NCI-H146 treated with DMSO at 0.1 percent for 48 hours (cell line): ENCODE measurements around the gene IRF9.

Experiments
- DNase-seq: peaks from one replicate; lab custom pipeline; 2025; ENCODE audit not compliant: unreplicated experiment; lab: John Stamatoyannopoulos, UW

The IRF9 gene

DNA sequence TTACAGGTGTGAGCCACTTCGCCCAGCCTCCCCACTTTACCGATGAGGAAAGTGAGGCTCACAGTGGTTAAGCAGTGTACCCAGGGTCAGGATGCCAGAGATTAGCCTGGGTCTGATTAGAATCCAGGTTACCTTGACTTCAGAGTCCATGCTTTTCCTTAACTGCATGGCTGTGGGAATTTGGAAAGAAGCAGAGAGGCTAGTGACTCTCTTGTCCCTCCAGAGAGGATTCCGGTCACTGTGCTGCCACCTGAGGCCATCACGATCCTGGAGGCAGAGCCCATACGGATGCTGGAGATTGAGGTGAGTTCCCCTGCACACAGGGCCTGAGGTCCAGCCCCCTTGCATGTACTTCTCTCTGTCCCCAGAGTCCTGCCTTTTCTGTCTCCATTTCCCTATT, 15.5 kb downstream of the IRF9 start:
- no peak for DNase-seq

DNA sequence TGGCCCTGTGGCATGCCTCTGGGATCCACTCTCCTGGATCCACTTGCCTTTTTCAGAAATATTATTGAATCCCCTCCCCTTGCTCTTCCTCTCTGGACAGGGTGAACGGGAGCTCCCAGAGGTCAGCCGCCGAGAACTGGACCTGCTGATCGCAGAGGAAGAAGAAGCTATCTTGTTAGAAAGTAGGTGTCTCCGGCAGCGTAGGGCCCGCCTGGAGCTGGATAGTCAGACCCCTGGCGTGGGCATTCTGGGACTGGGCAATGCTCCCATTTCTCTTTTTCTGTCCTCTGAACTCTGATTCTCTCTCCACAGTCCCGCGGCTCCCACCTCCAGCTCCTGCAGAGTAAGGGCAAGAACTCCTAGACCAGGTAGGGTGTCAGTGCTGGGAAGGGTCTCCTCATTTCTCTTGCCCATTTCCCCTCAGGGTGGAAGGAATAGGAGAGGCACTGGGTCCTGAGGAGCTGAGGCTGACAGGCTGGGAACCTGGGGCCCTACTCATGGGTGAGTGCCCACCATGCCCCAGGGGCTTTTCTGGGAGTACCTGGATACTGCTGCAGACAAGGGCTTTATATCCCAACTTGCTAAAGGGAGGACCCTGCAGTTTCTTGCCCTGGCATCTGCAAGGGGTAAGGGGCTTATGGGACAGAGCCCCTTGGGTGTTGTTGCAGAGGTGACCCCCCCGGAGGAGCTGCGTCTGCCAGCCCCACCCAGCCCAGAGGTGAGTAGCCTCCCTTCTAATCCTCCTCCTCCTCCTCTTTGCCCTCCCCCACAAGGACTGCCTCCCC, 16.2 kb downstream of the IRF9 start:
- no peak for DNase-seq

DNA sequence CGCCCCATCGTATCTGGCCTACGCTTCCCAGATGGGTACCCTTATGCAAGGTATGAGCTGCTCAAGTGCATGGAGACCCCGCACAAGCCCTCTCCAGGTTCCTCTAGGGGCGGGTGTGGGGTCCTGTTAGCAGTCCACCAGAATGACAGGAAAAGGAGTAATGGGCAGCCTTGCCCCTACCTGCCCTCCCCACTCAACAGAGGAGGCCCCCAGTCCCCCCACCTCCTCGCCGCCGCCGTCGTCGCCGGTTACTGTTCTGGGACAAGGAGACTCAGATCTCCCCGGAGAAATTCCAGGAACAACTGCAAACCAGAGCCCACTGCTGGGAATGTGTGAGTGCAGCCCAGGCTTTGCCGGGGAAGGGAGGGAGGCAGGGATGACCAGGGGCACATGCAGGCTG, 16.8 kb downstream of the IRF9 start:
- DNase-seq: no peak

DNA sequence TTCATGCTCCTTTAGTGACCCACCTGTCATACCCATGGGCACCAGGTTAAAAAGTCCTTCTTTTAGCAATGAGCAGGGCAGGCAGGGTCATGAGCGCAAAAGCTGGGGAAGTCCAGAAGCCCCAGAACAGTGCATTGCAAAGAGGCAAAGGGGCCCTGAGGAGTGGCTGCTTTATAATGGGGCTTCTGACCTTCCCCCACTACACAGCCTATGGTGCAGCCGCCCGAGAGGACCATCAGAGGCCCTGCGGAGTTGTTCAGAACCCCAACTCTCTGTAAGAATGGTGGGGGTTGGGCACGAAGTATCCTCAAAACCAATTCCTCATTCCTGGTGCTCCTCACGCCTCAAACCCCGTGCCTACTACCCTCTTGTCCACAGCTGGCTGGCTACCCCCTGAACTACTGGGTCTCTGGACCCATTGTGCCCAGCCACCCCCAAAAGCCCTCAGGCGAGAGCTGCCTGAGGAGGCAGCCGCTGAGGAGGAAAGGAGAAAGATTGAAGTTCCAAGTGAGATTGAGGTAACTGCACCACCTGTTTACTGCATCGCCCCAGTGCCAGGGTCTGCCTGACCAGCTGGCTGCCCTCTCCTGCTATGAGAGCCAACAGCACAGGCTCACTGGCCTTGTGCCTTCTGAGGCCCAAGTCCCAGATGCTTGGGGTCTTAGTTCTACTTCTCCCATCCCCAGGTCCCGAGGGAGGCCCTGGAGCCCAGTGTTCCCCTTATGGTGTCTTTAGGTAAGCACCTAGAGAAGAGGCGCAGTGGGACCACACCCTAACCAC, 17.5 kb downstream of the IRF9 start:
- DNase-seq: no peak

DNA sequence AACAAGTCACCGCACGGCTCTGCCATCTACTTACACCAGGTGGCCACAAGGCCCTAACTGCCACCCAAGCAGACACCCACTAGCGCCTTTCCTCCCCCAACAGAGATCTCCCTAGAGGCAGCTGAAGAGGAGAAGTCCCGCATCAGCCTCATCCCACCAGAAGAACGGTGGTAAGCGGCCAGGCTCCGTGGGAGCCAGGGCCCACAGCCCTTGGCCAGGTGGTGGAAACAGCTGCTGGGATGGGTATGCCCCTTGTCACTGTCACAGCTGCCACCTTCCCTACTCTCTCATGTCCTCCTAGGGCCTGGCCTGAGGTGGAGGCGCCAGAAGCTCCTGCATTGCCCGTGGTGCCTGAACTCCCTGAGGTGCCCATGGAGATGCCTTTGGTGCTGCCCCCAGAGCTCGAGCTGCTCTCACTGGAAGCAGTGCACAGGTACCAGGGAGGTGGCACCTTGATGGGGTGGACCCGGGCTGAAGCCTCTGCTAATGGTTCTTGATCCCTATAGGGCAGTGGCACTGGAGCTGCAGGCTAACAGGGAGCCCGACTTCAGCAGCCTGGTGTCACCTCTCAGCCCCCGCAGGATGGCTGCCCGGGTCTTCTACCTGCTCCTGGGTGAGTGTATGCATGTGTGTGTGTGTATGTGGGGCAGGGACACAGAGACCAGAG, 18.4 kb downstream of the IRF9 start:
- DNase-seq: no peak

DNA sequence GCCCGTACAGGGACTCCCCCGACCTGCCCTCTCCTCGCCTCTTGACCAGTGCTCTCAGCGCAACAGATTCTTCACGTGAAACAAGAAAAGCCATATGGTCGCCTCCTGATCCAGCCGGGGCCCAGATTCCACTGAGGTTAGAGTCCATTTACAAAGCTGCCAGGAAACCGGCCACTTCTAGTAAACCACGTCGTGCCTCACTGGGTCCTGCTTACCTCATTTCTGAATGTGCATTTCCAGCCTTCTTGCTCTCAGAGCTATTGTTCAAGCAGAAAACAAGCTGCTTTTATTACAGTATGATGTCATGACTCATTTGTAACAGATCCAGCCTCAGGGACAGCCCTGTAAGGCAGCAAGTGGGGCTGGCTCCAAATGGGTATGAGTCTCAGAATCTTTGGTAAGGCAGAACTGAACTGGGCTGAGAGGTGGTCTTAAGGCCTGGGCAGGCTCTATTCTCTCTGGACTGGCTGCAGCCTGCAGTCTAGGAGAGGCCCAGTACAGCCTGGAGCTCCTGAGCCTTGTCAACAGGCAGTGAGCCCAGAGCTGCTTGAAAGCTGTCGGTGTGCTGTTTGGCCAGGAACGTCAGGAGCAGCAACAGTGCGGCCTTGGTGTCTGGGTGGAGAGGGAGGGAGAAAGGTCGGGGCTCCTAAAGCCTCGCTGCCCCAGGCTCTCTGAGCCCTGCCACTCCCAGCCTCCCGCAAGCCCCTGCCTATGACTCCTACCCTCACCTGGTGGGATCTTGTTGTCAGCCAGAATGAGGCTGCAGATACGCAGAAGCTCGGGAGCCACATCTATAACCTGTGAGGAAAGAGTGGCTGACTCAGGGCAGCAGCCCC, 19.1 kb downstream of the IRF9 start:
- DNase-seq: no peak

DNA sequence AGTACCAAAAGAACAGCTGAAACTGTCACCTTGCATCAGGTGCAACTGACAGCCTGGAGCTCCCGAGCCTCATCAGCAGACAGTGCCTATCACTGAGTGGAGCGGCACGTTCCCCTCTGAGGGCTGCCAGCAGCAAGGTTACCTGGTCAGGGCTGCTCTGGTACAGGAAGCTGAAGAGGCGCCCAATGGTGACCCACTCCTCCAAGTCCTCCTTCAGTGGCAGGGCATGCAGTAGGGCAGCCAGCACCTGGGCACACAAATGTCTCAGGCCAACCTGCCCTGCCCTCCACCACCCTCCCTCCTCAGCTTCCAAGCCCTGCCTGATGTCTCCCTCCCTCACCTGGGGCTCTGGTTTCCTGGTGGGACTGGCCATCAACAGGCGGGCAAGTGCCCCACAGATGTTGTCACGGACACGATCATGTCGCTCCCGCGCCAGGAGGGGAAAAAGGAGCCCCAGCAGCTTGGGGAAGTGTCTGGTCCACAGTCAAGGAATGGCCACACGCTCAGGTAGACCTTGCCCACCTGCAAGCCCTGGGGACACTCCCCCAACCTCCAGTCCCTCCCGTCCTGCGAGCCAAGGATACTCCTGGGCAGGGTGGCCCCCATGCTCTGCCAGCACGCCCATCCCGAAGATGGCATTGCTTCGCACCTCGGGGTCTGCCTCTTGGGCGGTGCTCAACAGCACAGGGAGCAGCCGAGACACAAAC, 20.5 kb downstream of the IRF9 start:
- no peak for DNase-seq

DNA sequence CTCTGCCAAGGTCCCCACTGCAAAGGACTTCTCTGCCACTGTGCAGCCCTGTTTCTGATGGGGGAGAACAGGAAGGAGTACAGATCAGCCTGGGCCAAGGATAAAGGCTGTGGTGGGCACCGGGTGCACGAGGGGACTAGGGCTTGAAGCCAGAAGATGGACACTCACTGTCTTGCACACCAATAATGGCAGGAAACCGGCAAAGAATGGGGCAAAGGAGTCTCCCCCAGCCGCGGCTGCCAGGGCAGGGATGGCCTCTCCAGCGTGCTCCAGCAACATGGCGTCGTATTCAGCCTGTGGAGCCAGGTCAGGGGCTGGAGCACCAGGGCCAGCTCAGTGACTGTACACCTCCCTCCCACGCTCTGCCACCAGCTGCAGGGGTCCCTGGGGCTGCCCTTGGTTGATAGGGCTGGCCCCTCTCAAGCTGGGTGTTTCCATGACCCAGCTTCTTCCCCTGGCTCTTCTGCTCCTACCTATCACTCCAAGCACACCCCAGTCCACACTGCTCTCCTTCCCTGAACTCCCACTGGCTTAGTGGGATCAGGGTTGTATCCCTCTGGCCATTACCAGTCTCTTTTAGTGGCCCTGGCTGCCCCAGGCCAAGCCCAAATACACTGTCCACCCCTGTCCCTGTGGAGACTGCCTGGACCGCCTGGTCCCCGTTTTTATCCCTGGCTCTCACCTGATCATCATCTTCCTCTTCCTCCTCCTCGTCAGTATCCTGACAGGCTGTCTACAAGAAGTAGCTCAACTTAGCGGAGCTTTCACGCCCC, 21.2 kb downstream of the IRF9 start:
- DNase-seq: no peak

DNA sequence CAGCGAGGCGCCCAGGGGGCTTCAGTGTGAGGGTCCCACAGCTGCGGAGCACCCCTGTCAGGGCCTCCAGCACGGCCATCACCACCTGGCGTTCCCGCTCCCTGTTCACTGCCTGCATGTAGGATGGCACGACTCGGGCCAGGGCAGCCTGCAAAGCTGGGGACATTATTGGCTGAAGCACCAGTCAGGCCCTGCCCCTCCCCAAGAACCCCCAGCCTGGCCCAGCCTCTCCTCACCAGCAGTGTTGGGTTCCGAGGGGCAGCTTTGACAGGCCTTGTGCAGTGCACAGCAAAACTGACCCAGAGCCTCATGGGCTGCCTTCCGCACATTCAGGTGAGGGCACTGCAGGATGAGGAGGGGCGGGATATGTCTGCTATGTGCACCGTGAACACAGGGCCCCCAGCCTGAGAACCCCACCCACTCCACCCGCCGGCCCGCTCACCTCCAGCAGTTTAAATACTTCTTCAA, 22.0 kb downstream of the IRF9 start:
- DNase-seq: no peak

DNA sequence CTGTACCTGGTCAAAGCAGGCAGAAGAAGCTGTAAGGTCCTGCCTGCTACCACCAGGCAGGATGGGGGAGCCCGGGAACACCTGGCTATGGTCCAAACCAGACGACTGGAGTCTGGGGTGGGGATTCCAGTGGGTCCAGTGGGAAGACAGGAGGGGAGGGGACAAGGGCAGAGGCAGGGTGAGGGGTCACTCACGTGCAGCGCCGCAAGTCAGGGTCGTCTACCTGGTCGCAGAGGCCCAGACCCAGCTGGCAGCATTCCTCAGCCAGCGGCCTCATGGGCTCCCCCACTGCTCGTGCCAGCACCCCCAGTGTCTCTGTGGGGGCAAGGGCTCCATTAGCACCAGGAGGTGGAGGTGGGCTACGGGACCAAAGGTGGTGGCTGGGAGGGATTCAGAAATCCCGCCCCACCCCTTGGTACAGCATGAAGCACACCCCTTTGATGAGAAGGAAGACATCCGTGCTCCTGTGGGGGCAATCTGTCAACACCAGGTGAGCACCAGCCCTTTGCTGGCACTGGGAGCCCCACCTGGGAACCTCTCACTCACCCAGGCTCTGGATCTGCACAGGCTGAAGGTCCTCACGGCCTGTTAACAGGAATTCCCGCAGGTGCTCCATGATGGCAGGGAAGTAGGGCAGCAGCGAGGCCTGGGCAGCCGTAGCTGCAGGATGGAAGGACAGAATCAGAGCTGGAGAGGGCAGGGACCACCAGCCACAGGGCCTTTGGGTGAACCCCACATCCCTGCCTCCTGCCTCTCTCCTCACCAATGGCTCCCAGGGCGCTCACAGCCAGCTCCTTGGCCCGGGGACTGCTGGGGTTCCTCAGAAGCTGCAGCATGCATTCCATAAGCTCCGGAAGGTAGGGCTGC, 23.3 kb downstream of the IRF9 start:
- no peak for DNase-seq

DNA sequence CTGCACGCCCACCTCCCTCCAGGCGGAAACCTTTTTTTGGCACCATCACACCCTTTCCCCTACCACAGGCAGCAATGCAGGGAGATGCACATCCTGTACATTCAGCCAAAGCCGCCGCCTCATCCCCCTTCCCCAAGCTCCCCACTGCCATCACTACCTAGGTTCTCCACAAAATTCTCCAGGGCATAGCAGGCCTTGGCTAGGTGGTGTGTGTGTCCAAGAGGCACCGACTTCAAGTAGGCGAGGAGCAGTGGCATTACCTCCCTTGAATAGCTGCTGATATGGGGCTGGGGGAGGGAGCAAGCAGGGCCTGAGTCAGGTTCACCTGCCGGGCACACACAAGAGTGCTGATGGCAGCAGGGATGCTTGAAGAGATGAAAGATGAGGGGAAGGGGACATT, 24.0 kb downstream of the IRF9 start:
- DNase-seq: no peak

DNA sequence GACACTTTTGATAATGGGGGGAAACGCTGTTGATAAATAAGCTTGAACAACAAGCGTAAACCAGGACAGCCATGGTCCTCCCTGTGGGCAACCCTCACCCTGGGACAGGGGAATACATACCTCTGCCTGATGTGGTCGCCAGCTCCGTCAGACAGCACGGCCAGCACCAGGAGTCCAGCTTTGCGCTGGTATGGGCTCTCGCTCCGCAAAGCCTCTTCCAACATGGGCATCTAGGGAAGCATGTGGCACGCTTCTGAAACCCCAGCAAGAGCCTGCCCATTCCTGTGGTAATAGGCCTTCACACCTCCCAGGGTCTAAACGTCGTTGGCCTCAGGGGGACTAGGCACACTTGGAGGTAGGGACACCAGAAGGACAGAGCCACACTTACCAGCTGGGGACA, 24.7 kb downstream of the IRF9 start:
- DNase-seq: no peak

DNA sequence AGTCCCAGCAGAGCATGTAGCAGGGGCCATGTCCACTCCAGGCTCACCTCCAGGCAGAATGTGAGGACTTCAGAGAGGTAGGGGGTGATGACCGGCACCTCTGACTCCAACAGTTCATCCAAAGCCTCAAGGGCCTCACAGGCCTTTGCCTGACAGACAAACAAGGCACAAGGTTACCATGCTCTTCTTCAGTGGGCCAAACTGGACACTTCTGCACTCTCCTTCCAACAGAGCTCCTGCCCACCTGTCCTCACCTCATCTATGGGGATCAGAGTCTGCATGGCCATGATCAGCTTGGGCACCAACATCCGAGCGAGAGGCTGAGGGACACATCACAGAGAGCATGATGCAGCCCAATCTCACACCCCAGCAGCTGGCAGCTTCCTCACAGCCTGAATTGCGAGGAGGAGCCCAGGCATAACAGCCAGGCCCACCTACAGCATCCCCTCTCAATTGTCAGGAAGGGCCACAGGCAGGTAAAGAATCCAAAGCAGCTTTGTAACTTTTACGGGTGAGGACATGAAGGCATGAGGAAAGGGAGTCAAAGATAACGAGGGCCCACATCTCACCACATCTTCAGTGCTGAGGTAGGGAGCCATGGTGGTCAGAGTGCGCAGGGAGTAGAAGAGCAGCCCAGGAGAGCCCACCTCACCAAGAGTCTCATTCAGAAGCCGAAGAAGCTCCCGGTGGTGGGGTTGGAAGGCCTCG, 25.9 kb downstream of the IRF9 start:
- DNase-seq: no peak

DNA sequence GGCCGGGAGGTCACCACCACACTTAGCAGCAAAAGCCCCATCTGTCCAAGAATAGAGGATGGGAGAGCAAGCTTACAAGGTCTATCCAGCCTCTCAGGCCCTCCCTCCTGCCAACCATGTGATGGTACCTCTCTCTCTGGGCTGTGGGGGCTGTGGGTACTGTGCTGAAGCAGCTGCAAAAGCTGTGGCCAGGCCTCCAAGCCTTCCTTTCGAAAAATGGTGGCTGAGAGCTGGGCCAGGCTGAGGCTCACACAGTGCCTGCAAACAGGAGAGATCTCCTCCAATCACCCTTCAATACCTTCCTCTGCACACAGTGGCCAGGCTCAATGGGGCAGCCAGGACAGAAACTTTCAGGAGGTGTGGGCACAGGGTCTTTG, 26.5 kb downstream of the IRF9 start:
- DNase-seq: no peak

DNA sequence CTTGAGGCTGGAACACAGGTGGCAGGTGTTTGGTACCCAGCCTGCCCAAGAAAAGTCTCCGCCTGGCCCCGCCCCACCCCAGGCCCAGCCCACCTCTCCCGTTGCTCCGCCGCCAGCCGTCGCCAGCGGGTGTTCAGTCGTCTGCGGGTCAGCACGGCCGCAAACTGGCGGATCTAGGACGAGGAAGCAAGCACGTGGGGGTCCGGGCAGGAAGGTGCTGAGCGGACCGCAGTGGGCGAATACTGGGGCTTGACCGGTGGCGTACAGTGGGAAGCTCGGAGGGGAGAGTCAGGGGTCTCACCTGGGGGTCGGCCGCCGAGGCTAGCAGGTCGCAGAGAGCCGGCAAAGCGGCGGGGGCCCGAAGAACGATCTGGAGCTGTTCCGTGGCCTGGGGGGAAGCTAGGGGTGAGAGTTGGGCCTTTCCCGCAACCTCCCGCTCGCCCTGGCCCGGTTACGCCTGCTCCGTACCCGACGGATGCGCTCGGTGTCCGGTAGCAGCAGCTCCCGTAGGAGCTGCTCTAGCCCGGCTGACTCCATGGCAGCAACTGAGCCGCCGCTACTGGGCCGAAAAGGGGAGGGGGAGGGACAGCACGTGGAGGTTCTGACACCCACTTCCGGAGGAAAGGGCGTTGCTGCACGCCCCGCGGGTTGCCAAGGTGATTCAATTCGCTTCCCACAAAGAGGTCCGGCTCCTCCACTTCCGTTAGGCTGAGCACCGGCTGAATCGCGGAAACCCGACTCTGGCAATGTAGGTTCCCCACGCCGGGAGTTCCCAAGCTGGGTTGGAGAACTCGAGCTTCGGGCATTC, 27.4 kb downstream of the IRF9 start, which contains the start of gene IPO4:
Gene IPO4, minus strand, starts transcription at position 566 of the 808 bp plus-strand sequence. Its CDS starts 29 bp downstream, at position 537.
- DNase-seq: peak; percentile 92

DNA sequence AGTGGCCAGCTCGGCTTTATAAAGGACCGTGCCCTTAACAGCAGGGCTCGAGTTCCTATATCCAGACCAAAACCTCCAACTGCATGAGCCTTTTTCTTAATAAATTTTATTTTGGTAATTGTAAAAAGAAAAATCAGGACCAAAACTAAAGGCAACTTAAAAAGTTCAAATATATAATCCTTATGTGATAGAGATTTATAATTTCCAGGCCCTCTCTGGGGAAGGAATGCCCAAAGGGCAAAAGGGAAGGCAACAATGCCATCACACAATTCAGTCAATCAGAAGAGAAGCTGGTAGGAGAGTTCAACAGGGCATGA, 28.0 kb downstream of the IRF9 start:
- no peak for DNase-seq

DNA sequence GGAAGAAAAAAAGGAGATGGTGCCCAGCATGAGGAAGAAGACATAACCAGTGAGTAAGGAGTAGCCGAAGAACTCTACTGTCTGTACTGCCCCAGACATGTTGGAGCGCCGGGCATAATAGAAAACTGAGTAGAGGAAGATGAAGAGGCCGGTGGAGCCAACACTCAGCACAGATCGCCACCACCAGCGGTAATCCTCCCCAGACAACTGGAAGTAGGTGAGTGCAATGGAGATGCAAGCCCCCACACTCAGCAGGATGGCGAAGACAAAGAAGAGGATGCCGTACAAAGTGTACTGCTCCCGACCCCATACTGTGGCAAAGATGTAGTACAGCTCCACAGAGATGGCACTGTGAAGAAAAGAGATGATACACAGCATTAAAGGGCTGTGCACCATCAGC, 28.4 kb downstream of the IRF9 start:
- no peak for DNase-seq
